Coronary artery (tissue), 2 donors: ENCODE results near the gene TTBK1.

Experiments used
- DNase-seq: peaks from one replicate; pipeline ENCODE4 v3.0.0-alpha.2; 2017; ENCODE audit warnings: low spot score
- H3K27ac ChIP-seq, 2 donors: fragments of 200-600 bp; sonication (generic); one replicate each; pipeline ENCODE4 v1.5.1; 2016 to 2019
- H3K4me3 ChIP-seq: fragments of 200-600 bp; sonication (generic); 2 replicates; pipeline ENCODE4 v1.5.1; 2016; ENCODE audit warnings: mild to moderate bottlenecking, moderate library complexity
- TF ChIP-seq, protein P1 (sequence below): fragments of 200-600 bp; sonication (generic); IDR thresholded peaks from one replicate; pipeline ENCODE4 v1.5.1; 2019; ENCODE audit warnings: antibody characterized with exemption

TTBK1 gene

DNA sequence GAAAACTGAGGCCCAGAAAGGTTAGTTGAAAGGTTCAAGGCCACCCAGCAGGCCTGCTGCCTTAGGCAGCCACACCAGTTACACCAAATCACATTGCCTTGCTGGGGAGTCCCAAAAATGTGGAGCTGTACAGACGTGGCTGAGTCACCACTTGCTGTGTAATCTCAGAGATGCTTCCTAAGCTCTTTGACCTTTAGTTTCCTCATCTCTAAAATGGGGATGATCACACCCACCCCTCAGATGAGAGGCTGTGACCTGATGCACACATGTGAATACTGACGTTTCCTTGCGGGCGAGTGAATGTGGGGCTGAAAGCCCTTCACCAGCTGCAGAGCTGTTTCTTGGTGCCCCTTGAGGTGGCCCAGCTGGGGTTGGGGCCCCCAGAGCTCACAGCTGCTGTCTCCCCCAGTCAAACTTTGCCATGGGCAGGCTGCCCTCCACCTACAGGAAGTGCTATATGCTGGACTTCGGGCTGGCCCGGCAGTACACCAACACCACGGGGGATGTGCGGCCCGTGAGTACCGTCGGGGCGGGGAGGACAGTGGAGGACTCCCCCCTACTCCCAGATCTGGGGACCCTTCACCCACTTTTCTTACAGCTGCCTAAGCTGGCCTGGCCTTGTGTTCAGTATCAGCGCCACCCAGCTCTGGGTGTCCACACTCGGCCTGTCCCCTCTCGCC, 11.0 kb downstream of the TTBK1 start:
- no peak for DNase-seq
- H3K27ac ChIP-seq, result no peak overlapping the region

DNA sequence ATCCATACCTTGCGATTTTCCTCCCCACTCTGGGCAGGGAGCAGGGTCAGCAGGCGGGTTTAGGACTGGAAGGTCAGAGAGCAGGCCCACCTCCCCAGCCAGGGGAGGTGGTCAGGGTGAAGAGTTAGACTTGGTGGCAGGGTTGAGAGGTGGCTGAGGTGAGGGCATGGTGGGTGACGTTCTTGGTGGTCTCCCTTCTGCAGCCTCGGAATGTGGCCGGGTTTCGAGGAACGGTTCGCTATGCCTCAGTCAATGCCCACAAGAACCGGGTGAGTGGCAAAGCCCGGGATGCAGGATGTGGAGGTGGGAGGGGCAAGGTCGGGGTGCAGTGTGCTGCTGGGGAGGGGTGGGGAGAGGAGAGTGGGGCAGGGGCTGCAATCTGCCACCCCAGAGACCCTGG, 11.6 kb downstream of the TTBK1 start:
- DNase-seq, result no peak
- H3K27ac ChIP-seq, result no peak overlapping the region
- TF ChIP-seq, protein P1, sequence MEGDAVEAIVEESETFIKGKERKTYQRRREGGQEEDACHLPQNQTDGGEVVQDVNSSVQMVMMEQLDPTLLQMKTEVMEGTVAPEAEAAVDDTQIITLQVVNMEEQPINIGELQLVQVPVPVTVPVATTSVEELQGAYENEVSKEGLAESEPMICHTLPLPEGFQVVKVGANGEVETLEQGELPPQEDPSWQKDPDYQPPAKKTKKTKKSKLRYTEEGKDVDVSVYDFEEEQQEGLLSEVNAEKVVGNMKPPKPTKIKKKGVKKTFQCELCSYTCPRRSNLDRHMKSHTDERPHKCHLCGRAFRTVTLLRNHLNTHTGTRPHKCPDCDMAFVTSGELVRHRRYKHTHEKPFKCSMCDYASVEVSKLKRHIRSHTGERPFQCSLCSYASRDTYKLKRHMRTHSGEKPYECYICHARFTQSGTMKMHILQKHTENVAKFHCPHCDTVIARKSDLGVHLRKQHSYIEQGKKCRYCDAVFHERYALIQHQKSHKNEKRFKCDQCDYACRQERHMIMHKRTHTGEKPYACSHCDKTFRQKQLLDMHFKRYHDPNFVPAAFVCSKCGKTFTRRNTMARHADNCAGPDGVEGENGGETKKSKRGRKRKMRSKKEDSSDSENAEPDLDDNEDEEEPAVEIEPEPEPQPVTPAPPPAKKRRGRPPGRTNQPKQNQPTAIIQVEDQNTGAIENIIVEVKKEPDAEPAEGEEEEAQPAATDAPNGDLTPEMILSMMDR, result no peak

More for the DNA sequence above, 11.0 kb downstream of the TTBK1 start:
- TF ChIP-seq, protein P1, result no peak
- no peak overlapping the region for H3K4me3 ChIP-seq

DNA sequence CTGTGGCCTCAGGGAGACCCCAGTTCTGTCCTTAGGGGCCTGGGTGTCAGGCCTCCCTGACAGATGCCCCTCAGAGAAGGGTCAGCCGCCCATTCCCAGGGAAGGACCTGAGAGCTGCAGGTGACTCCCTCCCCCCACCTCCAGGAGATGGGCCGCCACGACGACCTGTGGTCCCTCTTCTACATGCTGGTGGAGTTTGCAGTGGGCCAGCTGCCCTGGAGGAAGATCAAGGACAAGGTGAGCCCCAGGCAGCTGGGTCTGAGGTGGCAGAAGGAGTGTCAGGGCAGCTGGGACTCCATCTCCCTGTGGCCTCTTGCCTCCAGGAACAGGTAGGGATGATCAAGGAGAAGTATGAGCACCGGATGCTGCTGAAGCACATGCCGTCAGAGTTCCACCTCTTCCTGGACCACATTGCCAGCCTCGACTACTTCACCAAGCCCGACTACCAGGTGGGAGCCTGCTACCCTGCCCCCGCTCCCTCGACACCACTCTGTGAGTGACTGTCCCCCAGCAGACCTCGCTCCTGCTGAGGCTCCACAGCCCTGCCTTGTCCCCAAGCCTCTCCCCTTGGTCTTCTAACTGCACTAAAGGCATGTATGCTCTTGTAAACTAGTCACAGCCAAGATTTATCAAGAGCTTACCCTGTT, 12.2 kb downstream of the TTBK1 start:
- TF ChIP-seq, protein P1, result no peak
- Histone ChIP-seq H3K27ac (no peak overlapping the region), H3K4me3 (no peak overlapping the region)
- no peak for DNase-seq

More for the DNA sequence above, 11.6 kb downstream of the TTBK1 start:
- H3K4me3 ChIP-seq, result no peak overlapping the region

DNA sequence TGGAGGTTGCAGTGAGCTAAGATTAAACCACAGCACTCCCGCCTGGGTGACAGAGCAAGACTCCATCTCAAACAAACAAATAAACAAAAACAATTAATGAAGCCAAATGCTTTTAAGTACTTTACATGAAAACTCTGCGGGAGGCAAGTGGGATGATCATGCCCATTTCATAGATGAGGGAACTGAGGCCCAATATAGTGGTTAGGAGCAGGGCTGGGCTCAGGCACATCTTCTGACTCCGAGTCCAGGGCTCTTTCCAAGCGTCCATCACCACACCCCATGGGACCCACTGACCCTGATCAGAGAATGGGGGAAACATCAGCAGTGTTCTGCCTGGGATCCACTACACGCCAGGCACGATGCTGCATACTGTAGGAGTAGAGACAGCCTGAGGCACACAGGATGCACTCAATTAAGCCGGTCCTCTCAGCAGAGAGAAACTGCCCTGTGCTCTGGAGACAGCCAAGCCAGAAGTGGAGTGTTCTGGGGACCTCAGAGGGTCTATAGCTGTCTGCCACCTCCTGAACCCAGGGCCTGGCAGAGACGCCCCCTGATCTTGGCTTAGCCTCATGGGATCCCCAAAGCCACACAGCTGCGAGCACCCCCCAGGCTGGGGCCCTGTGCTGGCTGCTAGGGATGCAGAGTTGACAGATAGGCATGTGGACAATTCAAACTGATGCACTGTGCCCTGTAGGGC, 13.5 kb downstream of the TTBK1 start:
- no peak overlapping the region for H3K4me3 ChIP-seq
- no peak for DNase-seq
- TF ChIP-seq, protein P1, result no peak
- H3K27ac ChIP-seq, result no peak overlapping the region

DNA sequence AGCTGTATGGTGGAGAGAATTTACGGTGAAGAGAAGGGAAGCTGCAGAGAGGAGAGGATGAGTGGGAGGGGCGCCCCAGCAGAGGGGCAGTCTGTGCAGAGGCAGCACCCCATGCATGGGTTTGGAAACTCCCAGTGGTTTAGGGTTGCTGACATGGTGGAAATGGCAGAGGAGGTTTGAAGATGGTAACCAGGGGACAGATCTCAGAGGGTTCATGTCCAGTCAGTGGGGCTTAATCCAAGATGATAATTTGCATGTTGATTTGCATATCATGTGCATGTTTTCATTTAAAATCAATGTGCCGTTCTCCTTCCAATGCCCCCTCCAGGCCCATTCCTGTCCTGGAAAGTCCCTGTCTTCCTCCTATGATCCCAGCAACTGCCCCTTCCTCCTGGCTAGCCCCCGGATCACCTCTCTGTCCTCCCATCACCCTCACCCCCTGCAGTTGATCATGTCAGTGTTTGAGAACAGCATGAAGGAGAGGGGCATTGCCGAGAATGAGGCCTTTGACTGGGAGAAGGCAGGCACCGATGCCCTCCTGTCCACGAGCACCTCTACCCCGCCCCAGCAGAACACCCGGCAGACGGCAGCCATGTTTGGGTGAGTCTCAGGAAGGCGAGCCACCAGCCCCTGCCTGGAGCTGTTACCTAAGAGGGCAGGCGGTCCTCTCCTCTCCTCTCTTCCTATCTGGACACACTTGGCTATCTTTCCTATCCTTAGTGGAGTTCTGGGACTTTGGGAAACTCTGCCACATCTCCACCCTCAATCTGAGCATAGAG, 14.3 kb downstream of the TTBK1 start:
- Histone ChIP-seq H3K4me3 (no peak overlapping the region), H3K27ac (no peak overlapping the region)
- TF ChIP-seq, protein P1, result no peak
- DNase-seq, result no peak

DNA sequence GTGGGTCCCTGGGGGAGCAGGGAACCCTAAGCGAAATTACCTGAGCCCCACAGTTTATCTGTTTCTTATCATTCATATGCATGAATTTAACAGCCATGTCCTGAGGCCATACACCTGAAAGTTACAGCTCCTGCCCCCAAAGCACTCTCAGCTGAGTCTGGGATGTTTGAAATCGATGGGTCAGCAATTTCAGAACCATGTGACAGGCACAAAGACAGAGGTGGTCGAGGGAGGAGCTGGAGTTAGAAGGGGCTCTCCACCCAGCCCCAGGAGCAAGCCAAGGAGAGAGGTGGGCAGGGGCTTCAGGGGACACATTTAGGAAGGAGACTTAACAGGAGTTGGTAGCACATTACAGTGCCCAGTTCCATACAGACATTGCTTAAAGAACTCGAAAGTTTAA, 14.9 kb downstream of the TTBK1 start:
- no peak for DNase-seq
- TF ChIP-seq, protein P1, result no peak
- H3K27ac ChIP-seq, result no peak overlapping the region
- no peak overlapping the region for H3K4me3 ChIP-seq
